H1 (cell line): ENCODE results near the gene MSI1. TPM values are rescaled to one million over a fixed set of nuclear protein-coding genes. Genes with fewer than 3 reads are reported as not detected.

Experiments
- CTCF ChIA-PET: fragments of 300-600 bp; sonication (Branson Sonifier 250); formaldehyde crosslinking; loops from one replicate; lab custom pipeline; 2021; ENCODE audit not compliant: partially characterized antibody; lab: Charles Lee
- POLR2A ChIA-PET: fragments of 300-600 bp; sonication (Branson Sonifier 250); formaldehyde crosslinking; loops from one replicate; lab custom pipeline; 2021; ENCODE audit warnings: inconsistent platforms; ENCODE audit not compliant: partially characterized antibody; lab: Charles Lee
- DNase-seq, 2 experiments: peaks; one replicate each; pipeline versions ENCODE4 v3.0.0 to v3.0.0-alpha.2; 2010 to 2022; ENCODE audit warnings: low spot score in 2 of 2, low read depth in 1 of 2, mixed read lengths in 1 of 2
- FAIRE-seq: peaks from 2 replicates; lab custom pipeline; 2011; peaks lifted over from hg19 to GRCh38; lab: Jason Lieb, UNC
- H2AFZ ChIP-seq: 2 replicates; pipeline ENCODE4 v1.8.1; 2012; ENCODE audit warnings: low read length, inconsistent platforms
- H2AK5ac ChIP-seq: 2 replicates; pipeline ENCODE4 v1.6.1; 2013; ENCODE audit warnings: low read depth, low read length
- H2BK120ac ChIP-seq: replicated peaks from 2 replicates; pipeline ENCODE3; 2013; ENCODE audit warnings: low read depth, low read length, inconsistent platforms
- H2BK12ac ChIP-seq: 2 replicates; pipeline ENCODE4 v1.6.1; 2013; ENCODE audit warnings: low read depth, low read length
- H2BK15ac ChIP-seq: 2 replicates; pipeline ENCODE4 v1.6.1; 2013; ENCODE audit warnings: low read length
- H2BK20ac ChIP-seq: 2 replicates; pipeline ENCODE4 v1.6.1; 2013; ENCODE audit warnings: low read length
- H2BK5ac ChIP-seq: 2 replicates; pipeline ENCODE4 v1.6.1; 2013; ENCODE audit warnings: low read depth, low read length
- H3K14ac ChIP-seq: 2 replicates; pipeline ENCODE4 v1.6.1; 2013; ENCODE audit warnings: inconsistent platforms; ENCODE audit not compliant: insufficient read length
- H3K18ac ChIP-seq: 2 replicates; pipeline ENCODE4 v1.6.1; 2013; ENCODE audit warnings: low read length; ENCODE audit errors: extremely low read depth
- H3K23ac ChIP-seq: 2 replicates; pipeline ENCODE4 v1.6.1; 2013; ENCODE audit warnings: inconsistent platforms; ENCODE audit not compliant: insufficient read length
- H3K23me2 ChIP-seq: 2 replicates; pipeline ENCODE4 v1.6.1; 2013; ENCODE audit warnings: low read depth, low read length
- H3K27ac ChIP-seq: 2 replicates; pipeline ENCODE4 v1.6.1; 2011; ENCODE audit warnings: low read depth, low read length, inconsistent platforms
- H3K27me3 ChIP-seq, 4 experiments: replicated peaks in 1 of 4; 1 replicate in 1 of 4; 2 replicates in 3 of 4; pipeline versions ENCODE4 v1.6.1 to v1.8.1; 2011 to 2013; ENCODE audit warnings: low read length in 3 of 4, mild to moderate bottlenecking in 3 of 4, inconsistent platforms in 2 of 4, mixed read lengths in 2 of 4, moderate library complexity in 1 of 4; ENCODE audit not compliant: control insufficient read depth in 3 of 4, insufficient read depth in 3 of 4; ENCODE audit errors: extremely low read depth in 1 of 4
- H3K36me3 ChIP-seq, 4 experiments: 2 replicates each; pipeline versions ENCODE4 v1.6.1 to v1.8.1; 2011 to 2013; ENCODE audit warnings: mild to moderate bottlenecking in 4 of 4, low read length in 3 of 4, moderate library complexity in 2 of 4, control low read depth in 1 of 4, inconsistent platforms in 1 of 4; ENCODE audit not compliant: insufficient read depth in 4 of 4, control insufficient read depth in 2 of 4
- H3K4ac ChIP-seq: replicated peaks from 2 replicates; pipeline ENCODE3; 2013; ENCODE audit warnings: low read length, low read depth, mixed read lengths, inconsistent platforms; ENCODE audit not compliant: insufficient read length
- H3K4me1 ChIP-seq, 4 experiments: replicated peaks in 1 of 4; 1 replicate in 1 of 4; 2 replicates in 3 of 4; pipeline versions ENCODE4 v1.6.1 to v1.8.1; 2011 to 2013; ENCODE audit warnings: low read length in 3 of 4, inconsistent platforms in 2 of 4, mixed read lengths in 1 of 4; ENCODE audit not compliant: insufficient read depth in 4 of 4, control insufficient read depth in 3 of 4
- H3K4me2 ChIP-seq, 2 experiments: 2 replicates each; pipeline versions ENCODE4 v1.6.1 to v1.8.1; 2011 to 2013; ENCODE audit warnings: low read depth in 2 of 2, low read length in 2 of 2, control low read depth in 1 of 2, inconsistent platforms in 1 of 2, mild to moderate bottlenecking in 1 of 2; ENCODE audit not compliant: insufficient read depth in 1 of 2
- H3K4me3 ChIP-seq, 4 experiments: fragments of 200-600, 300-600 bp in 1 of 4; sonication (generic), shearing (Covaris generic), sonication (Bioruptor Twin) in 1 of 4; 2 replicates each; pipeline versions ENCODE4 v1.5.1 to v1.8.1; 2011 to 2016; ENCODE audit warnings: low read length in 4 of 4, low read depth in 3 of 4, control low read depth in 2 of 4, inconsistent platforms in 2 of 4, mild to moderate bottlenecking in 2 of 4, mixed read lengths in 1 of 4, moderate library complexity in 1 of 4; ENCODE audit not compliant: insufficient read depth in 2 of 4; ENCODE audit errors: extremely low read depth in 1 of 4
- H3K56ac ChIP-seq: replicated peaks from 2 replicates; pipeline ENCODE3; 2013; ENCODE audit warnings: low read depth, mild to moderate bottlenecking, mixed read lengths, low read length, inconsistent platforms; ENCODE audit not compliant: insufficient read length
- H3K79me1 ChIP-seq: 2 replicates; pipeline ENCODE4 v1.6.1; 2013; ENCODE audit warnings: low read depth, low read length, control low read depth
- H3K79me2 ChIP-seq, 2 experiments: 2 replicates each; pipeline versions ENCODE4 v1.6.1 to v1.8.1; 2012 to 2013; ENCODE audit warnings: low read length in 2 of 2, mild to moderate bottlenecking in 2 of 2, inconsistent platforms in 1 of 2; ENCODE audit not compliant: insufficient read depth in 2 of 2, control insufficient read depth in 1 of 2
- H3K9ac ChIP-seq, 4 experiments: replicated peaks in 1 of 4; 1 replicate in 1 of 4; 2 replicates in 3 of 4; pipeline versions ENCODE4 v1.6.1 to v1.8.1; 2011 to 2013; ENCODE audit warnings: low read depth in 3 of 4, low read length in 3 of 4, control low read depth in 2 of 4, mild to moderate bottlenecking in 2 of 4, moderate library complexity in 2 of 4, inconsistent platforms in 1 of 4; ENCODE audit errors: extremely low read depth in 1 of 4
- H3K9me3 ChIP-seq, 2 experiments: 2 replicates each; pipeline versions ENCODE4 v1.6.1 to v1.8.1; 2012 to 2013; ENCODE audit warnings: mild to moderate bottlenecking in 2 of 2, moderate library complexity in 2 of 2, control low read depth in 1 of 2, inconsistent platforms in 1 of 2, low read depth in 1 of 2, low read length in 1 of 2, mixed read lengths in 1 of 2; ENCODE audit not compliant: insufficient read depth in 2 of 2
- H4K20me1 ChIP-seq, 2 experiments: replicated peaks in 1 of 2; 2 replicates each; pipeline versions ENCODE3 to v1.8.1; 2011 to 2013; ENCODE audit warnings: inconsistent platforms in 2 of 2, low read length in 2 of 2, mild to moderate bottlenecking in 1 of 2; ENCODE audit not compliant: insufficient read depth in 2 of 2, control insufficient read depth in 1 of 2
- H4K5ac ChIP-seq: 2 replicates; pipeline ENCODE4 v1.6.1; 2013; ENCODE audit warnings: low read length, low read depth, mixed read lengths, inconsistent platforms; ENCODE audit not compliant: insufficient read length
- H4K8ac ChIP-seq: 2 replicates; pipeline ENCODE4 v1.8.0; 2013; ENCODE audit warnings: mild to moderate bottlenecking, moderate library complexity, low read length, inconsistent platforms; ENCODE audit not compliant: insufficient read depth; ENCODE audit errors: extremely low read depth
- H4K91ac ChIP-seq: replicated peaks from 2 replicates; pipeline ENCODE3; 2013; ENCODE audit warnings: low read length, mixed read lengths, inconsistent platforms; ENCODE audit not compliant: insufficient read length
- CBX8 ChIP-seq: fragments of 300-800, 300-1000 bp; sonication (generic); IDR thresholded peaks from 2 replicates; pipeline ENCODE4 v1.7.1; 2016; ENCODE audit warnings: low read depth, low read length, borderline replicate concordance
- POLR2A ChIP-seq, 2 experiments: IDR thresholded peaks; 1 replicate in 1 of 2; 2 replicates in 1 of 2; pipeline ENCODE4 v1.6.1; 2011; ENCODE audit warnings: low read depth in 2 of 2, low read length in 2 of 2, mild to moderate bottlenecking in 2 of 2; ENCODE audit errors: control extremely low read depth in 1 of 2
- RAD21 ChIP-seq, 2 experiments: IDR thresholded peaks in 1 of 2; conservative IDR thresholded peaks in 1 of 2; 2 replicates each; pipeline ENCODE4 v1.6.1; 2011; ENCODE audit warnings: low read depth in 2 of 2, low read length in 2 of 2, improper control_type of control experiment in 1 of 2, inconsistent platforms in 1 of 2, mild to moderate bottlenecking in 1 of 2, moderate library complexity in 1 of 2
- SUZ12 ChIP-seq: fragments of 200-600 bp; sonication (generic); IDR thresholded peaks from 2 replicates; pipeline ENCODE4 v1.6.1; 2012; ENCODE audit warnings: mild to moderate bottlenecking, inconsistent platforms, low read length, moderate library complexity, mixed read lengths
- WGBS, 2 experiments: shearing (Covaris generic) in 1 of 2; methylation state at CpG; one replicate each; pipeline versions ENCODE4 v1.1.6 to v1.1.7; 2013 to 2015; ENCODE audit warnings: low lambda C conversion rate in 2 of 2, mixed read lengths in 2 of 2, inconsistent platforms in 1 of 2, low coverage in 1 of 2, missing lambda C conversion rate in 1 of 2; ENCODE audit not compliant: insufficient replicate concordance in 2 of 2, insufficient coverage in 1 of 2, insufficient read length in 1 of 2; ENCODE audit errors: extremely low coverage in 1 of 2, missing lambda C conversion rate in 1 of 2; 5-methylcytosine and 5-hydroxymethylcytosine counted together
- polyA plus RNA-seq, 7 experiments: library from polyadenylated mRNA; depleted of rRNA in 3 of 7; stranded (reverse) in 5 of 7; unstranded in 2 of 7; fragments of >200 nt in 5 of 7; fragments of 200-250 nt in 2 of 7; gene quantifications; 1 replicate in 5 of 7; 2 replicates in 1 of 7; 4 replicates in 1 of 7; pipeline versions ENCODE4 v1.2.1 to v1.2.3, GENCODE V29; 2011 to 2013; ENCODE audit warnings: missing spikeins in 2 of 7, mixed read lengths in 2 of 7
- total RNA-seq: library from RNA; stranded (reverse); fragmentation: NEBNext Ultra II Directional; extraction: Animal tissue kit (Norgen Biotek cat#: 25700); gene quantifications from 2 replicates; pipeline ENCODE4 v1.2.1, GENCODE V29; 2021
- TF ChIP-seq, protein P1 (sequence below), 3 experiments: IDR thresholded peaks; 1 replicate in 2 of 3; 2 replicates in 1 of 3; pipeline versions ENCODE4 v1.5.1 to v1.6.1; 2011; ENCODE audit warnings: low read length in 3 of 3, mild to moderate bottlenecking in 3 of 3, inconsistent platforms in 2 of 3, low read depth in 1 of 3, moderate library complexity in 1 of 3; ENCODE audit not compliant: insufficient read depth in 1 of 3; ENCODE audit errors: control extremely low read depth in 1 of 3

MSI1 gene
- total and polyA plus RNA-seq, 2 of the 8 experiments (the other 6 are each of a cell fraction or from before 2014, with no cell fraction given) = 13.5 to 51.9 TPM

GRCh38 chr12:120314220-120314619 lies 54.7 kb downstream of the MSI1 start:
- no peak overlapping the region for H2BK12ac ChIP-seq
- no peak overlapping the region for H3K4ac ChIP-seq
- H3K23me2 ChIP-seq = peaks cover 3% of the 10 kb centered on the region; the same call in 1 of the 2 replicates
- H4K20me1 ChIP-seq = no peaks in the 10 kb centered on the region
- H3K36me3 ChIP-seq = no peaks in the 10 kb centered on the region
- TF ChIP-seq CBX8 (no peak), RAD21 (IDR thresholded peaks at IDR 0.05 in 1 of 2, conservative IDR thresholded peaks at IDR 0.05 in 1 of 2; ENCODE audit: low read depth in 2 of 2, low read length in 2 of 2) (peak; percentile 18 to 48; a peak in 3 of 4 replicates), SUZ12 (no peak), POLR2A (IDR thresholded peaks at IDR 0.05; ENCODE audit: control extremely low read depth in 1 of 2, low read depth in 2 of 2, low read length in 2 of 2) (no peak)
- TF ChIP-seq, protein P1, sequence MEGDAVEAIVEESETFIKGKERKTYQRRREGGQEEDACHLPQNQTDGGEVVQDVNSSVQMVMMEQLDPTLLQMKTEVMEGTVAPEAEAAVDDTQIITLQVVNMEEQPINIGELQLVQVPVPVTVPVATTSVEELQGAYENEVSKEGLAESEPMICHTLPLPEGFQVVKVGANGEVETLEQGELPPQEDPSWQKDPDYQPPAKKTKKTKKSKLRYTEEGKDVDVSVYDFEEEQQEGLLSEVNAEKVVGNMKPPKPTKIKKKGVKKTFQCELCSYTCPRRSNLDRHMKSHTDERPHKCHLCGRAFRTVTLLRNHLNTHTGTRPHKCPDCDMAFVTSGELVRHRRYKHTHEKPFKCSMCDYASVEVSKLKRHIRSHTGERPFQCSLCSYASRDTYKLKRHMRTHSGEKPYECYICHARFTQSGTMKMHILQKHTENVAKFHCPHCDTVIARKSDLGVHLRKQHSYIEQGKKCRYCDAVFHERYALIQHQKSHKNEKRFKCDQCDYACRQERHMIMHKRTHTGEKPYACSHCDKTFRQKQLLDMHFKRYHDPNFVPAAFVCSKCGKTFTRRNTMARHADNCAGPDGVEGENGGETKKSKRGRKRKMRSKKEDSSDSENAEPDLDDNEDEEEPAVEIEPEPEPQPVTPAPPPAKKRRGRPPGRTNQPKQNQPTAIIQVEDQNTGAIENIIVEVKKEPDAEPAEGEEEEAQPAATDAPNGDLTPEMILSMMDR (IDR thresholded peaks at IDR 0.05; ENCODE audit: control extremely low read depth in 1 of 3, insufficient read depth in 1 of 3, low read depth in 1 of 3, low read length in 3 of 3) = peak; percentile 44 to 69 (median 50)
- H2AFZ ChIP-seq = no peak overlapping the region
- H3K9ac ChIP-seq = no peak overlapping the region
- H3K79me2 ChIP-seq = no peaks in the 10 kb centered on the region
- ChIA-PET POLR2A (interaction anchor here (0.7 to 8.1 kb wide), 10 partner anchors 9 to 149 kb away, joined by 3 to 102 read pairs (median 4); partner anchors contain the start of genes PXN, RNU4-1, RNU4-2 and RPLP0), CTCF (interaction anchor here (0.5 to 11.0 kb wide), 21 partner anchors 9 to 1584 kb away, joined by 3 to 109 read pairs (median 4); partner anchors contain the start of genes PLA2G1B, PXN, RNU4-1 and RNU4-2)
- no peak overlapping the region for H2BK20ac ChIP-seq
- no peak overlapping the region for H3K27ac ChIP-seq
- no peak overlapping the region for H3K23ac ChIP-seq
- H3K4me3 ChIP-seq = no peak overlapping the region
- no peak overlapping the region for H2BK120ac ChIP-seq
- peak; percentile 74 for FAIRE-seq
- no peak overlapping the region for H3K56ac ChIP-seq
- no peak overlapping the region for H2BK15ac ChIP-seq
- peak in 1 of 2 experiments; percentile 66 for DNase-seq
- H3K79me1 ChIP-seq = no peaks in the 10 kb centered on the region
- no peaks in the 10 kb centered on the region for H3K27me3 ChIP-seq
- no peak overlapping the region for H4K8ac ChIP-seq
- peaks cover 0 to 8% (median 4%) of the 10 kb centered on the region in 4 experiments; a peak in 3 of 7 replicates for H3K4me1 ChIP-seq
- no peak overlapping the region for H3K14ac ChIP-seq
- H3K4me2 ChIP-seq = no peak overlapping the region
- H3K9me3 ChIP-seq = no peaks in the 10 kb centered on the region
- H4K5ac ChIP-seq = no peak overlapping the region
- WGBS, 2 experiments = 56% methylated on average over 5 of the region's 5 CpGs; no CpG with 5 or more reads in 1 of the 2 experiments
- no peak overlapping the region for H2BK5ac ChIP-seq
- no peak overlapping the region for H3K18ac ChIP-seq
- H4K91ac ChIP-seq = no peak overlapping the region
- H2AK5ac ChIP-seq = no peak overlapping the region
